ENCODE data around the gene CDC5L.

Gene CDC5L

GRCh38 chr6:44477293-44477894, 89.9 kb downstream of the CDC5L start:
- no peak for DNase-seq

DNA sequence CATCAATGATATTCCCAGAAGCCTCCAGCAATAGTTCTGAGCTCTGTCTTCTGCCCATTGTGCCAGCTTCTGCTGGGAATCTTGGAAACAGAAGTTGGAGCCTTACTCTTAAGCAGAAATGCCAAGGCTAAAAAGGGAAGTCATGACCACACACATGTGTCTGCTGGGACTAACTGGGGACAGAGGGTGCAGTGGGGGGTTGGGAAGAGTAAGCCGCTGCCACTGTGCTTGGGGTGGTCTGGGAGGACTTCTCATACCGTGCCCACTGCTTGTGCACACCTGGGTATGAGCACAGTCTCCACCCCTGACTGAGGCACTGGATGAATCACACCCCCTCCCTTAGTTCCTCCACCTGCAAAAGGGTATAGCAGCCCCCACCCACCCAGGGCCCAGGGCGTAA, 90.7 kb downstream of the CDC5L start:
- DNase-seq = no peak

DNA sequence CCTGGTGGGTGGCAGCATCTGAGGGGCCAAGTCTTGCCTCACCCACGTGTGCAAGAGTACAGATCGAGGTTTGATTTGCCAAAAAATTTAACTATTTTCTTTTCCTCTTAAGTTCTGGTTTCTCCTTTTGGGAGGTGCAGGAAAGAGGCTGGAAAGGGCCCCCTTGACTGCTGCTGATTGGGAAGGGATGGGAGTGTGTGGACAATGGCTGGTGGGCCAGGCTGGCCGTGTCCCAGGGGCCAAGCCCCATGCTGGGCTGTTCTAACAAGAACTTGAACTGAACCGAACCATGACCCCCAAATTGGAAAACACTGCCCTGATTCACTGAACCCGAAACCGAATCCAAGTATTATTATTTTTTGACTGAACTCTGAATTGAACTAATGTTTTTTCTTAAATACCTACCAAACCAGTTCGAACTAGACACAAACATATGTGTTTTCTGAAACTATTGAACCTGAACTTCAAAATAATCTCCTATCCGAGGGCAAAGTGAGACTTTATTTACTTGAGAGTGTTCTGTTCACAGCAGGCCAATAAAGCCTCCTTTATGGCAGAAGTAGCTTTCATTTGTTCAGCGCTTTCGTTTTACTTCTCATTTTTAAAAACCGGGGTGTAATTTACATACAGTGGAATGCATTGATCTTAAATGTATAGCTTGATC, 91.2 kb downstream of the CDC5L start:
- DNase-seq = no peak

DNA sequence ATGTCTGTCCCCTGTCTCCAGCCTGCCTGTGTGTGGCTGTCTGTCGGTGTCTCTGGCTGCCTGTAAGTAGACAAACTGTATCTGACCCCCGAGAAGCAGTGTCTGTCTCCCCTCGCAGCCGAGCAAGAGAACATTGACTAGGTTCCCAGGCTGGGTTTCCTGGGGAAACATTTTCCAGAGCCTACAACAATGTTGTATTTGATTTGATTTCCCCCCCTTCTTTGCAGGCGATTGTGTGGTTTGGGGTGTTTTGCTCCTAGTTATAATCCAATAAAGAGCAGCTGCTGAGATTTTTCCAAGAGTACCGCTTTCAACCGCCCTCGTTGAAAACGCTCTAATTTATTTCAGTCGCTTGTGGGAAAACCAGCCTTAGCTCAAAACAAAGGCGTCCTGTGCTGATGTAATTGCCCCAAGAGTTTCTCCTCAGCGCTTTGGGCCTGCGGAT, 92.6 kb downstream of the CDC5L start:
- no peak for DNase-seq

DNA sequence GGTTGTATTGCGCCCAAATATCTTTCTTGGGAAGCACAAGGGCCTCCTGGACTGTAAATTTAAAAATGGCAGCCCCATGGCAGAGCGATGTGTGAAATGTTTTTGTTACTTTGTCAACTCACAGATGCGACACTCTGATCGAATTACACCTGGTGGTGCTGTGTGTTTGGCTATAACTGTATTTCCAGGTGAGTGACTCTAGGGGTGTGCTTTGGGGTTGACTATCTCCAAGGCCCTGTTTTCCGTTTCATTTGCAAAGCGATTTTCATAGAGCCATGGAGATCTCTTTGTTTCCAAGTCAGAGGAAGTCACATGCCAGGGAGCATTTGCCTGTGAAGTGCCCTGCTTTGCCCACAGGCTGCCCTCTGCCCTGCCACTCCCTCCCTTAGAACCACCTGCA, 93.5 kb downstream of the CDC5L start:
- DNase-seq = no peak

GRCh38 chr6:44481760-44482159, 94.3 kb downstream of the CDC5L start:
- DNase-seq = no peak

DNA sequence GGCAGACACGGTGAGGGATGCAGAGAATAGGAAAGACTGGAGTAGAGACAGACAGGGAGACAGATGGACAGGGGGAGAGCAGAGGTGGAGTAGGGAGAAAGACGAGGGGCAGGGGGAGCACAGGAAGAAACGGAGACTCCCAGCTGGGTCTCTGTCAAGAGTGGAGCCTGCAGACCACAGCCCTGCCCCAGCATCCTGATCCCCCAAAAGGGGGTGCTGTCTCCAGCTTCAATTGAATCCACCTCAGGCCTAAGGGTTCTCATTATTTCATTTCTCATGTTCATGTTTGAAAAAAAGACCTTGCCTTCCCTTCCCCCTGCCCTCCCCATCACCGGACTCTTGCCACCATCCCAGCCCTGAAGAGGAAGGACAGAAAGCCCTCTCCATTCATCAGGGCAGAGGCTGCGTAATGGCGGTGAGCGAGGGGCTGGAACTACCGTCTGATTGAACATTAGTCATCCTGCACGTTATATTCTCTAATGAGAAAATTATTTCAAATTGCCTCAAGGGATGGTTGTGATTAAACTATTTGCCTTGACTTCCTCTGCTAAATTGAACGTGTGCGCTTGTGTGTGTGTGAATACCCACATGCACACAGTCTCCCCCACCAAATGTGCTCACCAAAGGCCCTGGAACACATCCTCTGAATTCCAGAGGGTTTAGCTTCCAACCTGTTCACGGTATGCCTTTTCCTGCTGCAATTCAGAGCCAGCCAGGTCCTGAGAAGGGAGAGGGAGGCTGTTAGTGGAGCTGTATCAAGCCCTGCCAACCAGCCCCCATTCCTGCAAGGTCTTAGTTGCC, 98.3 kb downstream of the CDC5L start:
- DNase-seq = no peak

DNA sequence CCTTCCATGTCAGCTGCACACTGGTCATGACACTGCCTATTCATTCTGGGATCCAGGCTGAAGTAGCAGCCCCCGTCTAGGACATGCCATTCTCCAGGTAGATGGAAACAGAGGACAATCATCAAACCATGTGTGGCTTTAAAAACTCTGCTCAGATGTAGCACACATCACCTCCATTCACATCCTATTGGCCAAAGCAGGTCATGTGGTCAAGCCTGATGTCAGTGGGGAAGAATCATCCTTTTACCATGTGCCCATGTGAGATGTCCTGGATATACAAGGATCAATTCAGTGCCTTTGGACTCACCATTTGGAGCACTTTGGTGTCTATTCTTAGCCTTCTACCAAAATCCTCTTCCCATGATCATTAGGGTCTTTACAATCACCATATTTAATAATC, 99.5 kb downstream of the CDC5L start:
- no peak for DNase-seq

DNA sequence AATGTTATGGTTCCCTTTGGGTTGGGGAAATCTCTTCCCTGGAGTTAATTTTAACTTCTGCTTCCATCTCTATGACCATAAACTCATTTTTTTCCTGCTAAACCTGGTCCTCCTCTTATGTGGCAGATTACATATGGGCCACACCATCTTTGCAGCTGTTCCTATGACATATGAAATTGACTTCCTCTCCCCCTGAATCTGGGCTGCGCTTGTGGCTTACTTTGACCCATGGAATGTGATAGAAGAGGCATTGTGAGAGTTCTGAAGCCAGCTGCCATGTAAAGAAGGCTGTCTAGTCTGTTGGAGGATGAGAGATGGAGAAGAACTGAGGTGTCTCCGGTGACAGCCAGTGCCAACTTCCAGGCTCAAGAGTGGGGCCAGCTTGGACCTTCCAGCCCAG, 100.1 kb downstream of the CDC5L start:
- no peak for DNase-seq

- no peak for DNase-seq
These were observed 102.6 kb downstream of the CDC5L start for GRCh38 chr6:44489910-44490604.

- no peak for DNase-seq
These were observed 105.6 kb downstream of the CDC5L start for GRCh38 chr6:44493132-44493531.

- no peak for DNase-seq
These were observed 106.1 kb downstream of the CDC5L start for GRCh38 chr6:44493593-44493992.

DNA sequence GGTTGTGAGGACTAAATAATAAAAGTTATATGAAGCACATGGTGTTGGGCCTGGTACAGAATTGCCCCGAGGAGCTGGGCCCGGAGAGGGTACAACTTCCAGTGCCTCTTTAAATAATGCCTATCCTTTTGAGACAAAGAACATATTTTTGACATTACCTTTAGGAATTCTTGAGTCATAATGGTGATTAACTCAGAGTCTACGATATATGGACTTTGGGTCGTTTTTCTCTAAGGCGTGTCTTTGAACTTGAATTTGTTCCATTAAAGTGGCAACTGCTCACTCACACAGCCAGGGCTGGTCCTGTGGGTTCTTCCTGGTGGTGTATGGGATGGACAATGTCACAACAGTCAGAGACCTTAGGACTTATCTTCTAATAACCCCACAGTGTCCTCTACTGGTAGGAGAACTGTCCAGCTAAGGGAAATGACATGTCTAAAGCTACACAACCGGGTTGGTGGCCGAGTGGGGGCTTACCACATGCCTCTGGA, 106.5 kb downstream of the CDC5L start:
- no peak for DNase-seq

GRCh38 chr6:44495036-44495901, 107.8 kb downstream of the CDC5L start:
- peak; percentile 8 for DNase-seq

DNA sequence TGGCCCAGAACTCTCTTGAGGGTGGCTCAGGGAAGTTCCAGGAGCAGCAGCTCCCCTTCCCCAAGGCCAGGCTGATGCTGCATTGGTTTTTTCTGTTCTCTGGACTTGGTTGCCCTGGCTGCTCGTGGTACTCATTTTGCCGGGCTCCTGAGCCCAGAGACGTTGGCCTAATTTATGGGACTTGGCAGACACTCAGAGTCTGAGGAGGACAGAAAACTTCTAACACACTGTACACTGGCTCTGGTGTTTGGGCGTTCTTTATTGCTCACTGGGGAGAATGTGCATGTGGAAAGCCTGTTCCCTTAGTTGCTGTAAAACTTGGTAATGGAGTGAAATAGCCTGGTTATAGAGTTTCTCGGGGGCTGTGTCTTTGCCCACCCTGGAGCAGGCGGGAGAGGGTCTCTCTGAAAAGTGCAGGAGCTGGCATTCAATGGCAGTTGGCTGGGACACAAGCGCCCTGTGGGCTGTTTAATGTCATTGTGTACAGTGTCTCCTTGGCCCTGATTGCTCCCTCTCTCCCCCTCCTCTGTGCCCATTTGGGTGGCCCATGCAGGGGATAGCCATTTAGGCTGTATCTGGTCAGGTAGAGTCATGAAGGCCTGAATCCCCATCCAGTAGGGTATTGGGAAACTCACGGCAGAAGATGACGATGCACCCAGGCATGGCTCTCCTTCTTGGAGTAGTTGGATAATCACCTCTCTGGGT, 109.3 kb downstream of the CDC5L start:
- no peak for DNase-seq

- no peak for DNase-seq
These were observed 110.3 kb downstream of the CDC5L start for GRCh38 chr6:44497807-44498206.

DNA sequence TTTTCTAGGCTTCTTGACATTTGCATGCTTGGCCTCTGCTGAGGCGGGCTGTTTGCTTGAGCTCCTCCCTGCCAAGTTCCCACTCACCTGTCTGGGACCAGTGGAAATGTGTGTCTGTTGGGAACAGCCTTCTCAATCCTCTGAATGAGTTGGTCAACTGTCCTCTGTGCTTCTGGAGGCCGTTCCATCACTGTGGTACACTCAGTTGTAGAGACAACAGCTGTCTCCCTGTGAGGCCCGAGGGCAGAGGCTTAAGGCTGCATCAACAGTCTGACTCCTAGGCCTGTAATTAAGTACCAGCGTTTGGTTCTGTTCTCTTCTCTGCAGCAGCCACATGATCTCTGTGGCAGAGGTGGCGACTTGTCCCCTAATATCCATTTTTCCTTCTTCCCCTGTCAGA, 110.9 kb downstream of the CDC5L start:
- no peak for DNase-seq

DNA sequence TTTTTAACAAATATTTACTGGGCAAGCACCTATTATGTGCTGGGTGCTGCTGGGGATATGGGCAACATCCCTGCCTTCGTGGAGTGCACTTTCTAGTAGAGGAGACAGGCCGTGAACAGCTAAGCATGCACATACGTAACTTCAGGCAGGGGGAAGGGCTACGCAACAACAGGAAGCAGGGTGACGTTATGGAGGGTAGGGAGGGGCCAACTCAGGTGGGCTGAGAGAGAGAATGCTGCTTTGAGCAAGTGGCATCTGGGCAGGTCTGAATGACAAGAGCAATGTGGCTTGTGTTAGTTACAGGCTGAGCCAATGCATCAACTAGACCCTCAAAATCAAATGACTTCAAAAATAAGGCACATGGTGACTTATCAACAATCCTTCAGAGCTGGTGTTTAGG, 112.1 kb downstream of the CDC5L start:
- no peak for DNase-seq

All from NCI-H1105 treated with DMSO at 0.1 percent for 48 hours (cell line).